Thyroid gland (tissue), 4 donors: ENCODE results near the gene OBSCN. TPM values are rescaled to one million over a fixed set of nuclear protein-coding genes. Genes with fewer than 3 reads are reported as not detected.

Experiments
- DNase-seq, 2 donors: peaks; one replicate each; pipeline ENCODE4 v3.0.0-alpha.2; 2019
- H3K27ac ChIP-seq, 3 donors: fragments of 200-600 bp; sonication (generic); 1 replicate in 2 of 3; 2 replicates in 1 of 3; pipeline ENCODE4 v1.5.1; 2016 to 2019; ENCODE audit warnings: mild to moderate bottlenecking in 1 of 3, moderate library complexity in 1 of 3
- H3K27me3 ChIP-seq: fragments of 200-600 bp; sonication (generic); one replicate; pipeline ENCODE4 v1.5.1; 2019
- H3K36me3 ChIP-seq, 2 donors: fragments of 200-600 bp; sonication (generic); one replicate each; pipeline ENCODE4 v1.5.1; 2016 to 2019
- H3K4me1 ChIP-seq, 2 donors: fragments of 200-600 bp; sonication (generic); one replicate each; pipeline ENCODE4 v1.5.1; 2017 to 2019
- H3K4me3 ChIP-seq, 3 donors: fragments of 200-600 bp; sonication (generic); replicated peaks in 1 of 3; 1 replicate in 2 of 3; 2 replicates in 1 of 3; pipeline ENCODE4 v1.5.1; 2016; ENCODE audit warnings: mild to moderate bottlenecking in 1 of 3
- H3K9me3 ChIP-seq: fragments of 200-600 bp; sonication (generic); one replicate; pipeline ENCODE4 v1.5.1; 2017
- POLR2A ChIP-seq, 2 donors: fragments of 450-650 bp; IDR thresholded peaks; one replicate each; pipeline ENCODE4 v1.6.1; 2017; ENCODE audit warnings: antibody characterized with exemption in 2 of 2, mild to moderate bottlenecking in 2 of 2, moderate library complexity in 1 of 2
- WGBS, 2 donors: methylation state at CpG; one replicate each; pipeline ENCODE4 v1.1.5; 2017; 5-methylcytosine and 5-hydroxymethylcytosine counted together
- intact Hi-C: fragments of 100-400 bp; cut with DNase I; formaldehyde crosslinking; loops from one replicate; pipeline ENCODE4 v1.15.1; 2023
- total RNA-seq, 4 donors: library from RNA; depleted of rRNA; stranded (reverse); fragments of >200 nt; gene quantifications; one replicate each; pipeline ENCODE4 v1.2.3, GENCODE V29; 2016
- TF ChIP-seq, protein P1 (sequence below), 6 experiments: fragments of 200-600 bp in 3 of 6; fragments of 450-650 bp in 3 of 6; sonication (generic) in 3 of 6; IDR thresholded peaks; one replicate each; pipeline ENCODE4 v1.5.1; 2016 to 2019; ENCODE audit warnings: antibody characterized with exemption in 6 of 6, mild to moderate bottlenecking in 2 of 6, inconsistent platforms in 1 of 6, moderate library complexity in 1 of 6

Gene OBSCN
- total RNA-seq, 4 donors from 2014 or later: 24.0 to 35.1 (median 31.5) TPM

DNA sequence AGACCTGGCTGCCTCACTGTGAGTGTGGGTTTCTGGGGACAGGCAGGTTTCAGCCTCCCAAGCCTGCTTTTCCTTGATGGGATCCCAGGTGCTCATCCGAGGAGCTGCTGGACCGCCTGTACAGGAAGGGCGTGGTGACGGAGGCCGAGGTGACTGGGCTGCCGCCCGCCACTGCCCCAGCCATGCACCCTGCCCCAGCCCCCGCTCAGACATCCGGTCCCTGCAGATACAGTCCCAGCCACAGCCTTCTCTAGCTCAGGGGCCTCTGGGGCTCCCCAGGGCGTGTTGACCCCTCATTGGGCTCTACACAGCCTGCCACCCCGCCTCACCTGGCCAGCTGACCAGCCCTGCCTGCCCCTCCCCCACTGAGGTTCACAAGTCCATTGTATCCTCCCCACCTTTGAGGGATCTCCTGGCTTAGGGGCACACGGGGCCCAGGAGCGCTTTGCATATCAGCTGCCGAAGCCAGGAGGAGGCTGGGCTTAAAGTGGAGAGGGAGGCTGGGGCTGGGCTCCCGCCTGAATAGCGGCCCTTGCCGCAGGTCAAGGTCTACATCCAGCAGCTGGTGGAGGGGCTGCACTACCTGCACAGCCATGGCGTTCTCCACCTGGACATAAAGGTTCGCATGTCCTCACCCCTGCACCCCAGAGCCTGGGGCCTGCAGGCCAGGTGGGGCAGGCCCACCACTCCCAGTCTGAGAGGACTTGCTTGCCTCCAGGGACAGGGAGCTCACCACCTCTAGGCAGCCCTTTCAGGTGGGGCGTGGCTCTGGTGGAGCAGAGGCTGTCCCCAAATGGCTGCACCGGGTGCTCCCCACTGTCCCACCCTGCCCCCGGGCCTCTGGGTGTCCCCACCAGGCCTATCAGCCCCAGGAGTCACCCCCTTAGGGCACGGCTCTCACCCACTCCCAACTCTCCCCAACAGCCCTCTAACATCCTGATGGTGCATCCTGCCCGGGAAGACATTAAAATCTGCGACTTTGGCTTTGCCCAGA lies 160.3 kb downstream of the OBSCN start:
- DNase-seq: peak in 1 of 2 donors; percentile 10
- no peaks in the 10 kb centered on the region for H3K27me3 ChIP-seq
- no peaks in the 10 kb centered on the region for H3K9me3 ChIP-seq
- no peak for TF ChIP-seq POLR2A (IDR thresholded peaks at IDR 0.05)
- TF ChIP-seq, protein P1, sequence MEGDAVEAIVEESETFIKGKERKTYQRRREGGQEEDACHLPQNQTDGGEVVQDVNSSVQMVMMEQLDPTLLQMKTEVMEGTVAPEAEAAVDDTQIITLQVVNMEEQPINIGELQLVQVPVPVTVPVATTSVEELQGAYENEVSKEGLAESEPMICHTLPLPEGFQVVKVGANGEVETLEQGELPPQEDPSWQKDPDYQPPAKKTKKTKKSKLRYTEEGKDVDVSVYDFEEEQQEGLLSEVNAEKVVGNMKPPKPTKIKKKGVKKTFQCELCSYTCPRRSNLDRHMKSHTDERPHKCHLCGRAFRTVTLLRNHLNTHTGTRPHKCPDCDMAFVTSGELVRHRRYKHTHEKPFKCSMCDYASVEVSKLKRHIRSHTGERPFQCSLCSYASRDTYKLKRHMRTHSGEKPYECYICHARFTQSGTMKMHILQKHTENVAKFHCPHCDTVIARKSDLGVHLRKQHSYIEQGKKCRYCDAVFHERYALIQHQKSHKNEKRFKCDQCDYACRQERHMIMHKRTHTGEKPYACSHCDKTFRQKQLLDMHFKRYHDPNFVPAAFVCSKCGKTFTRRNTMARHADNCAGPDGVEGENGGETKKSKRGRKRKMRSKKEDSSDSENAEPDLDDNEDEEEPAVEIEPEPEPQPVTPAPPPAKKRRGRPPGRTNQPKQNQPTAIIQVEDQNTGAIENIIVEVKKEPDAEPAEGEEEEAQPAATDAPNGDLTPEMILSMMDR (IDR thresholded peaks at IDR 0.05): no peak
- no peak overlapping the region for H3K27ac ChIP-seq
- H3K4me1 ChIP-seq: peaks cover 10 to 26% of the 10 kb centered on the region in 2 donors
- 37 to 49% methylated on average over 9 to 10 of the region's 25 CpGs for WGBS, 2 donors
- H3K4me3 ChIP-seq: no peak overlapping the region
- H3K36me3 ChIP-seq: no peaks in the 10 kb centered on the region
- intact Hi-C loops: no loop called here

DNA sequence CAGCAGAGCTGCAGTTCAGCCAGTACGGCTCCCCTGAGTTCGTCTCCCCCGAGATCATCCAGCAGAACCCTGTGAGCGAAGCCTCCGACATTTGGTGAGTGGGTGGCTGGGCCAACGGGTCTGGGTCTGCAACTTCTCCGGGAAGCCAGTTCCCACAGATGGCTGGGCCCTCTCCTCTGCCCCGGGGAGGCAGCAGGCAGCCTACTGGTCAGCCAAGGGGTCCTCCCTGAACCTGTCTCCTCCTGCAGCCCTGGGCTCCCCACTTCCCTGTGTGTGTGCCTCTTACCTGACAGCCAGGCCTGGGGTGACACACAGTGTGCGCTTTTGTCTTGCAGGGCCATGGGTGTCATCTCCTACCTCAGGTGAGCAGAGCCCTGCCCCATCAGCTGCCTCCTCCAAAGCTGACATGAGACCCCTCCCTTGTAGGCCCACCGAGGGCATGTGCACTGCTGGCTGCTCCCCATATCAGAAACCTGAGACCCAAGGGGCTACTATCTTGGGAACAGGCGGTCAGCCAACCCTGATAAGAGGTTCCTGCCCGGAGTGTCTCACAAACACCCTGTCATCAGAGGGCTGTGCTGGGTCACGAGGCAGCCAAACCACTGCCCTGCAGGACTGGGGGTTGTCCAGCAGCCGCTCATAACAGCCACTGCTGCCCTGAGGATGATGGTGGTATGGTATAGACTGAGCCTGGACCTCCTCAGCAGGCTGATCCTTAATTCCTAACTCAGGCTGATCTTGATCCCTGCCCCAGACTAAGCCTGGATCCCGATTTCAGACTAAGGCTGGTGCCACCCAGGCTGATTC lies 161.2 kb downstream of the OBSCN start:
- DNase-seq: peak in 1 of 2 donors; percentile 2
- Histone ChIP-seq H3K9me3 (no peaks in the 10 kb centered on the region), H3K4me3 (no peak overlapping the region), H3K4me1 (peaks cover 10 to 34% of the 10 kb centered on the region in 2 donors), H3K36me3 (no peaks in the 10 kb centered on the region), H3K27me3 (no peaks in the 10 kb centered on the region), H3K27ac (no peak overlapping the region)
- intact Hi-C loops: no loop called here
- TF ChIP-seq, protein P1 (IDR thresholded peaks at IDR 0.05): no peak
- no peak for TF ChIP-seq POLR2A (IDR thresholded peaks at IDR 0.05)
- WGBS, 2 donors: 75 to 79% methylated on average over 5 to 7 of the region's 15 CpGs

DNA sequence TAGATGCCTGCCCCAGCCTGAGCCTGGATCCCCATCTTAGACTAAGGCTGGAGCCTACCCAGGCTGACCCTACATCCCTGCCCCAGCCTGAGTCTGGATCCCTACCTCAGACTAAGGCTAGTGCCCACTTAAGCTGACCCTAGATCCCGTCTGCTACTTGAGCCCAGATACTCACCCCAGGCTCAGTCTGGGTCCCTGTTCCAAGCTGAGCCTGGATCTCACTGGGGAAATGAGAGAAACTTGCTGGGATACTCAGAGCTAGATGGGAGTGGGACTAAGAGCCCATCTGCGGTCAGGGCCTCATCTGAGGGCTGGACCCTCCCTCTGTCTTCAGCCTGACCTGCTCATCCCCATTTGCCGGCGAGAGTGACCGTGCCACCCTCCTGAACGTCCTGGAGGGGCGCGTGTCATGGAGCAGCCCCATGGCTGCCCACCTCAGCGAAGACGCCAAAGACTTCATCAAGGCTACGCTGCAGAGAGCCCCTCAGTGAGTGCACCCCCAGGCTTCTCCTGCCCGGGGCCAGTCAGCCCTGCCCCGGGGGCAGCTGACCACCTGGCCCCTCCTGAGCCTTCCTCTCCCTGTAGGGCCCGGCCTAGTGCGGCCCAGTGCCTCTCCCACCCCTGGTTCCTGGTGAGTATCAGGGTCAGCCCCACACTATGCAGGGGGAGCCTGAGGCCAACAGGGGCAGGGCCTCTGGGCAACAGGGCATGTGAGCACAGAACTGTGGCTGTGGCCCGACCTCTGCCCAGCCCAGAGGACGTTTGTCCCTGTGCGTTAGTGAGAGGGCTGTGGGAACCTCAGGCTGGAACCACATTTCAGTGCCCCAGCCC lies 162.0 kb downstream of the OBSCN start:
- TF ChIP-seq, protein P1 (IDR thresholded peaks at IDR 0.05): no peak
- TF ChIP-seq POLR2A (IDR thresholded peaks at IDR 0.05): no peak
- WGBS, 2 donors: 86 to 92% methylated on average over 9 to 16 of the region's 18 CpGs
- no peak overlapping the region for H3K4me3 ChIP-seq
- H3K4me1 ChIP-seq: peaks cover 10 to 40% of the 10 kb centered on the region in 2 donors
- no peaks in the 10 kb centered on the region for H3K36me3 ChIP-seq
- H3K27me3 ChIP-seq: no peaks in the 10 kb centered on the region
- no peaks in the 10 kb centered on the region for H3K9me3 ChIP-seq
- DNase-seq: peak in 1 of 2 donors; percentile 1
- intact Hi-C loops: loop anchor here (10.0 kb wide), 2 partner anchors 115 to 155 kb away; partner anchors contain the start of gene RNF187
- H3K27ac ChIP-seq: no peak overlapping the region

DNA sequence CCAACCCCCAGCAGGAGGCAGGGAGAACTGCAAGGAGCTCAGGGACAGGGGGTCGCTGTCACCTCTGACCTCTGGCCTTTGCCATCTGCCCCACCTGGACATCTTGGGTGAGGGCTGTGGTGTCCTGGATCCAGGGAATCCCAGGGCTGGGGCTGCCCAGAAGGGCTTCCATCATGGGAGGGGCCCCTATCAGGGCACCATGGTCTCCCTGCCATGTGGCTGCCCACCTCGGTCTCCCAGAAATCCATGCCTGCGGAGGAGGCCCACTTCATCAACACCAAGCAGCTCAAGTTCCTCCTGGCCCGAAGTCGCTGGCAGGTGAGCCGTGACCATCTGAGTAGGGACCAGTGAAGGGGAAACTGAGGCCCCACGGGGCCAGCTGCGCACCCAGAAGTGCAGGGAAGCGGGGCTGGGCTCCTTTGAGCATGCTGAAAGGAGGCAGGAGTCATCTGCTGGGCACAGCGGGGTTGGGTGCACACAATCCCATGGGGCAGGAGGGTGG lies 162.6 kb downstream of the OBSCN start:
- 62 to 68% methylated on average over 9 to 10 of the region's 10 CpGs for WGBS, 2 donors
- Histone ChIP-seq H3K27me3 (no peaks in the 10 kb centered on the region), H3K27ac (no peak overlapping the region), H3K4me1 (peaks cover 14 to 47% of the 10 kb centered on the region in 2 donors), H3K9me3 (no peaks in the 10 kb centered on the region), H3K4me3 (no peak overlapping the region), H3K36me3 (no peaks in the 10 kb centered on the region)
- TF ChIP-seq, protein P1 (IDR thresholded peaks at IDR 0.05): no peak
- no peak for TF ChIP-seq POLR2A (IDR thresholded peaks at IDR 0.05)
- peak in 1 of 2 donors; percentile 2 for DNase-seq
- intact Hi-C loops: loop anchor here (10.0 kb wide), 2 partner anchors 114 to 156 kb away; partner anchors contain the start of gene RNF187
